Adrenal gland (tissue), 5 donors: Measurements from ENCODE around the gene BRD1.

Experiments
- POLR2A ChIP-seq, 2 donors: fragments of 450-650 bp; IDR thresholded peaks; one replicate each; pipeline ENCODE4 v1.6.1; 2017; ENCODE audit warnings: antibody characterized with exemption in 2 of 2, mild to moderate bottlenecking in 2 of 2, moderate library complexity in 1 of 2
- TF ChIP-seq, protein P1 (sequence below), 6 experiments: fragments of 450-650 bp in 4 of 6; fragments of 200-600 bp in 2 of 6; sonication (generic) in 1 of 6; IDR thresholded peaks; 1 replicate in 5 of 6; 2 replicates in 1 of 6; pipeline versions ENCODE4 v1.5.1 to v1.8.0; 2016 to 2021; ENCODE audit warnings: antibody characterized with exemption in 6 of 6, mild to moderate bottlenecking in 2 of 6, moderate library complexity in 1 of 6
- donor health status: DM: no; HTN: no; CAD: no.

DNA sequence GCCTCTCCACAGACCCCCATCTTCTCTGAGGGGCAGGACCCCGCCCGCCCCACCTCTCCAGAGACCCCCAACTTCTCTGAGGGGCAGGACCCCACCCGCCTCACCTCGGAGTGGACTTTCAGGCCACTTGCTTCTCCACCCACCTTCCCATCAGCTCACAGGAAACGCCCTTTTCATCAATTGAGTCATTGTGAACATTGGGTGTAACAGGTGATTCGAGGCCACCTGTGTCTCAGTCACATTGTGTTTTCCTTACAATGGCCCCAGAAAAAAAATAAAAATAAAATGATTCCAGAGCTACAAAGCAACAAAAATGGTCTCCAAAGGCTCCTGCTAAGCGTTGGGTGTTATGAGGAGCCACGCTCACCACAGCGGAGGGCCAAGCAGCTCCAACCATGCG is 36.0 kb downstream of the BRD1 start:
- TF ChIP-seq, protein P1, sequence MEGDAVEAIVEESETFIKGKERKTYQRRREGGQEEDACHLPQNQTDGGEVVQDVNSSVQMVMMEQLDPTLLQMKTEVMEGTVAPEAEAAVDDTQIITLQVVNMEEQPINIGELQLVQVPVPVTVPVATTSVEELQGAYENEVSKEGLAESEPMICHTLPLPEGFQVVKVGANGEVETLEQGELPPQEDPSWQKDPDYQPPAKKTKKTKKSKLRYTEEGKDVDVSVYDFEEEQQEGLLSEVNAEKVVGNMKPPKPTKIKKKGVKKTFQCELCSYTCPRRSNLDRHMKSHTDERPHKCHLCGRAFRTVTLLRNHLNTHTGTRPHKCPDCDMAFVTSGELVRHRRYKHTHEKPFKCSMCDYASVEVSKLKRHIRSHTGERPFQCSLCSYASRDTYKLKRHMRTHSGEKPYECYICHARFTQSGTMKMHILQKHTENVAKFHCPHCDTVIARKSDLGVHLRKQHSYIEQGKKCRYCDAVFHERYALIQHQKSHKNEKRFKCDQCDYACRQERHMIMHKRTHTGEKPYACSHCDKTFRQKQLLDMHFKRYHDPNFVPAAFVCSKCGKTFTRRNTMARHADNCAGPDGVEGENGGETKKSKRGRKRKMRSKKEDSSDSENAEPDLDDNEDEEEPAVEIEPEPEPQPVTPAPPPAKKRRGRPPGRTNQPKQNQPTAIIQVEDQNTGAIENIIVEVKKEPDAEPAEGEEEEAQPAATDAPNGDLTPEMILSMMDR (IDR thresholded peaks at IDR 0.05): no peak
- TF ChIP-seq POLR2A (IDR thresholded peaks at IDR 0.05): no peak
